GM12878 (cell line): ENCODE data around the gene PRRC2B. TPM values are rescaled to one million over a fixed set of nuclear protein-coding genes. Genes with fewer than 3 reads are reported as not detected.
A peak's percentile ranks its signal among the peaks of the same experiment; 100 is the strongest.

ENCODE experiments used
- ATAC-seq: fragments of 200-7000 bp; cut with Tn5 transposase; 3 replicates; pipeline ENCODE4 v1.9.1; 2020; ENCODE audit warnings: mild to moderate bottlenecking, moderate library complexity
- BruUV-seq: library from RNA; stranded (reverse); fragments of 400-500 nt; replicated peaks from 2 replicates; lab custom pipeline; 2021; lab: Mats Ljungman, UMichigan
- CTCF ChIA-PET: fragments of 300-600 bp; sonication (Branson Sonifier 250); formaldehyde crosslinking; extraction: SDS; loops from one replicate; lab custom pipeline; 2021; ENCODE audit warnings: inconsistent platforms; lab: Yijun Ruan, JAX
- POLR2A ChIA-PET: fragments of 350-600 bp; formaldehyde crosslinking; extraction: SDS; loops from one replicate; lab custom pipeline; 2021; ENCODE audit warnings: inconsistent platforms; lab: Charles Lee
- RAD21 ChIA-PET: fragments of 300-600 bp; sonication (Branson Sonifier 250); formaldehyde crosslinking; loops from one replicate; lab custom pipeline; 2023; ENCODE audit warnings: antibody characterized with exemption; ENCODE audit not compliant: unreplicated experiment; lab: Charles Lee
- SMC1A ChIA-PET: fragments of 300-600 bp; sonication (Branson Sonifier 250); formaldehyde crosslinking; loops from one replicate; lab custom pipeline; 2023; ENCODE audit not compliant: unreplicated experiment, uncharacterized antibody; lab: Charles Lee
- DNase-seq: peaks from one replicate; pipeline ENCODE4 v3.0.0-alpha.2; 2011; ENCODE audit warnings: low read depth, low spot score
- FAIRE-seq: peaks from 3 replicates; lab custom pipeline; 2011; peaks lifted over from hg19 to GRCh38; lab: Jason Lieb, UNC
- H2AFZ ChIP-seq: 2 replicates; pipeline ENCODE4 v1.6.0; 2011; ENCODE audit warnings: low read depth, low read length, control low read depth; ENCODE audit not compliant: control insufficient read depth
- H3K27ac ChIP-seq: 2 replicates; pipeline ENCODE4 v1.5.1; 2011; ENCODE audit warnings: control low read depth; ENCODE audit not compliant: control insufficient read depth, insufficient read depth
- H3K27me3 ChIP-seq, 2 experiments: replicated peaks in 1 of 2; 2 replicates each; pipeline versions ENCODE4 v1.6.0 to v1.6.1; 2011; ENCODE audit warnings: low read length in 1 of 2; ENCODE audit not compliant: control insufficient read depth in 2 of 2, insufficient read depth in 2 of 2
- H3K36me3 ChIP-seq, 2 experiments: 2 replicates each; pipeline ENCODE4 v1.5.1; 2011; ENCODE audit warnings: low read length in 1 of 2; ENCODE audit not compliant: control insufficient read depth in 2 of 2, insufficient read depth in 2 of 2
- H3K4me1 ChIP-seq: 2 replicates; pipeline ENCODE4 v1.6.1; 2011; ENCODE audit warnings: mild to moderate bottlenecking, low read length, moderate library complexity, mixed read lengths; ENCODE audit not compliant: control insufficient read depth, insufficient read depth
- H3K4me2 ChIP-seq: 2 replicates; pipeline ENCODE4 v1.6.0; 2011; ENCODE audit warnings: control low read depth; ENCODE audit not compliant: control insufficient read depth, insufficient read depth
- H3K4me3 ChIP-seq: fragments of 200-600 bp; sonication (generic); 2 replicates; pipeline ENCODE4 v1.5.1; 2016
- H3K79me2 ChIP-seq: 2 replicates; pipeline ENCODE4 v1.6.0; 2011; ENCODE audit warnings: low read length; ENCODE audit not compliant: control insufficient read depth, insufficient read depth
- H3K9ac ChIP-seq: 2 replicates; pipeline ENCODE4 v1.8.0; 2011; ENCODE audit warnings: low read length, control low read depth, mixed read lengths; ENCODE audit not compliant: control insufficient read depth, insufficient read depth
- H3K9me3 ChIP-seq: replicated peaks from 3 replicates; pipeline ENCODE4 v1.5.1; 2011; ENCODE audit warnings: mild to moderate bottlenecking, low read length; ENCODE audit not compliant: control insufficient read depth, insufficient read depth
- H4K20me1 ChIP-seq: 2 replicates; pipeline ENCODE4 v1.6.0; 2011; ENCODE audit not compliant: control insufficient read depth, insufficient read depth
- CTCF ChIP-seq, 3 experiments: IDR thresholded peaks in 2 of 3; conservative IDR thresholded peaks in 1 of 3; 2 replicates each; pipeline ENCODE4 v1.5.1; 2011; ENCODE audit warnings: low read depth in 3 of 3, low read length in 3 of 3, mild to moderate bottlenecking in 3 of 3, control low read depth in 2 of 3, moderate library complexity in 2 of 3, inconsistent platforms in 1 of 3, mixed read lengths in 1 of 3; ENCODE audit not compliant: control insufficient read depth in 2 of 3, insufficient read depth in 1 of 3; ENCODE audit errors: extremely low read depth in 1 of 3
- E2F4 ChIP-seq: IDR thresholded peaks from 2 replicates; pipeline ENCODE4 v1.6.1; 2012; ENCODE audit warnings: low read depth, low read length, improper control_type of control experiment
- POLR2A ChIP-seq: IDR thresholded peaks from 2 replicates; pipeline ENCODE4 v1.6.1; 2011; ENCODE audit warnings: low read depth, mild to moderate bottlenecking, low read length
- WGBS: methylation state at CpG from one replicate; pipeline ENCODE4 v1.1.6; 2016; ENCODE audit warnings: low lambda C conversion rate; ENCODE audit not compliant: insufficient replicate concordance, insufficient coverage; ENCODE audit errors: missing lambda C conversion rate; 5-methylcytosine and 5-hydroxymethylcytosine counted together
- in situ Hi-C: fragments of 300-500 bp; cut with MboI; formaldehyde crosslinking; loops from 9 replicates; pipeline ENCODE4 v1.14.3; 2018; ENCODE audit warnings: mixed read lengths
- intact Hi-C: fragments of 100-400 bp; cut with micrococcal nuclease; formaldehyde crosslinking; loops from one replicate; pipeline ENCODE4 v1.14.2; 2022; ENCODE audit not compliant: unreplicated experiment
- polyA plus RNA-seq, 11 experiments: library from polyadenylated mRNA; depleted of rRNA in 4 of 11; unstranded in 6 of 11; stranded (reverse) in 5 of 11; fragments of >200 nt; fragmentation: Nextera tagmentation in 4 of 11; fragmentation: Illumina TruSeq in 1 of 11; extraction: Ambion mirVana in 4 of 11; extraction: Trizol in 1 of 11; gene quantifications; 1 replicate in 1 of 11; 2 replicates in 10 of 11; pipeline versions ENCODE4 v1.2.1 to v1.2.3, GENCODE V29; 2011 to 2016; ENCODE audit warnings: inconsistent platforms in 2 of 11, missing spikeins in 2 of 11, low read depth in 1 of 11
- total RNA-seq, 4 experiments: library from RNA; depleted of rRNA in 3 of 4; stranded (reverse); fragments of >200 nt in 3 of 4; fragmentation: Illumina TruSeq in 1 of 4; extraction: Trizol in 1 of 4; gene quantifications; 2 replicates each; pipeline versions ENCODE4 v1.2.1 to v1.2.3, GENCODE V29; 2013 to 2021

The PRRC2B gene
- total and polyA plus RNA-seq, 10 of the 15 experiments (the other 5 are each of a cell fraction or from before 2014, with no cell fraction given) = 0.84 to 155 (median 28.7) TPM

GRCh38 chr9:131347376-131348020 lies 46.4 kb upstream of the PRRC2B start (continued):
- TF ChIP-seq E2F4 = no peak

- no peak overlapping the region for H3K27ac ChIP-seq
- POLR2A ChIA-PET = interaction anchor here (0.6 kb wide), 1 partner anchor 27 kb away, joined by 6 read pairs; no protein-coding TSS in a partner anchor
Measured at GRCh38 chr9:131348631-131349521, 45.0 kb upstream of the PRRC2B start.

More at GRCh38 chr9:131348631-131349521, 45.0 kb upstream of the PRRC2B start:
- ChIA-PET CTCF (interaction anchor here (0.6 to 3.2 kb wide), 15 partner anchors 13 to 396 kb away, joined by 3 to 26 read pairs (median 4); no protein-coding TSS in a partner anchor), SMC1A (interaction anchor here (0.7 to 2.0 kb wide), 5 partner anchors 13 to 394 kb away, joined by 3 to 10 read pairs (median 5); no protein-coding TSS in a partner anchor), RAD21 (interaction anchor here (0.7 to 1.4 kb wide), 3 partner anchors 132 to 396 kb away, joined by 3 to 4 read pairs (median 4); no protein-coding TSS in a partner anchor)
- BruUV-seq = no TSS peak
- in situ Hi-C loops = no loop called here
- H3K36me3 ChIP-seq = no peaks in the 10 kb centered on the region
- no peak overlapping the region for H2AFZ ChIP-seq
- no peaks in the 10 kb centered on the region for H3K4me1 ChIP-seq
- no peaks in the 10 kb centered on the region for H4K20me1 ChIP-seq
- no peaks in the 10 kb centered on the region for H3K27me3 ChIP-seq
- FAIRE-seq = no peak
- no peaks in the 10 kb centered on the region for H3K79me2 ChIP-seq
- DNase-seq = no peak
- TF ChIP-seq CTCF (IDR thresholded peaks at IDR 0.05 in 2 of 3, conservative IDR thresholded peaks at IDR 0.05 in 1 of 3; ENCODE audit: control insufficient read depth in 2 of 3, extremely low read depth in 1 of 3, insufficient read depth in 1 of 3, low read depth in 3 of 3, low read length in 3 of 3) (0 out of 6 replicates have a peak, but pooled peaks of 1 of the 3 experiments have one; percentile 1), POLR2A (no peak)
- TF ChIP-seq, all 136 proteins: peak for 1
- 32% methylated on average over 10 of the region's 10 CpGs for WGBS
- no peak overlapping the region for H3K9ac ChIP-seq
- no peaks in the 10 kb centered on the region for H3K9me3 ChIP-seq
- H3K4me2 ChIP-seq = no peak overlapping the region
- intact Hi-C loops = no loop called here
- no peak overlapping the region for H3K4me3 ChIP-seq
- ATAC-seq = no peak; the same call in 2 of the 3 replicates
